C4-2B (cell line): Measurements from ENCODE around the gene PGM1.

ENCODE experiments used
- H3K27ac ChIP-seq: fragments of 450-650 bp; 2 replicates; pipeline ENCODE4 v1.5.1; 2017
- ZFX ChIP-seq: fragments of 450-650 bp; IDR thresholded peaks from 2 replicates; pipeline ENCODE4 v1.6.1; 2017
- TF ChIP-seq, protein P1 (sequence below): fragments of 450-650 bp; conservative IDR thresholded peaks from 2 replicates; pipeline ENCODE4 v1.5.1; 2017; ENCODE audit warnings: mild to moderate bottlenecking

The PGM1 gene

DNA sequence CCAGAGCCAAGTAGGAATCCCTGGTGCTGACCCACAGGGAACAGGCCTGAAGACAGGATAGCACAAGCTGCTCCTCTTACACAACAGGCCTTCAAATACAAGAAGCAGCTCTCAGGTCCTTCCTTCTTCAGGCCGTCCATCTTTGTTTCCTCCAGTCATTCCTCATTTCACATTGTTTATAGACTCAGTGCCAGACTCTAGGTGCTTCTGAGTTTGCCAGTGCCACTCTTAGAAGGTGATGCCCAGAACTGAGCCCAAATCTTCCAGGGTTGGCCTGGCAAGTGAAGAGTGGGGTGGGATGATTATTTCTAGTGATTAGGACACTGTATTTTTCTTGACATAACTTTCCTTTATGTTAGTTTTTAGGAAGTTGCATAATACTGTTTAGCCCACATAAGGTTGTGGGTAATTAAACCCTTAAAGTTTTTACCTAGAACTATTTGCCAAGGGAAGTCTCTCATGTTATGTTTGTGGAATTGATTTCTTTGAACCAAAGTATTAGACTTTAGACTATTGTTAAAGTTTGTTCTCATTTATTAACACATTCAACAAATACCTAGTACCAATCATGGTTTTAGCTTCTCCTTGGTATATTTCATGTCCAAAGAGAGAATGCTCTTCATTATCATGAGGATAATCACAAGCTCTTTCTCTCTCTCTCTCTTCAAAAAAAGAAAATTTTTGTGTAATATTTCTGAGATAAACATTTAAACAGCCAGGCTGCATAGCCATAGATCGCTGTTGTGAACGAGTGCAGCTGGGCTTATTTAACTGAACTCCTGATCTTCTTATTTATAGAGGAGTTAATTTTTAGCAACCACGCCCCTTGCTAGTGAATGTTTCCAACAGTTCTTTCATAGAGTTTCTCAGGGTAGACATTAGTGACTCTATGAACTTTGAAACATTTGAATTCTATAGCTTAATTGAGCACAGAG, 47.7 kb downstream of the PGM1 start:
- TF ChIP-seq, protein P1, sequence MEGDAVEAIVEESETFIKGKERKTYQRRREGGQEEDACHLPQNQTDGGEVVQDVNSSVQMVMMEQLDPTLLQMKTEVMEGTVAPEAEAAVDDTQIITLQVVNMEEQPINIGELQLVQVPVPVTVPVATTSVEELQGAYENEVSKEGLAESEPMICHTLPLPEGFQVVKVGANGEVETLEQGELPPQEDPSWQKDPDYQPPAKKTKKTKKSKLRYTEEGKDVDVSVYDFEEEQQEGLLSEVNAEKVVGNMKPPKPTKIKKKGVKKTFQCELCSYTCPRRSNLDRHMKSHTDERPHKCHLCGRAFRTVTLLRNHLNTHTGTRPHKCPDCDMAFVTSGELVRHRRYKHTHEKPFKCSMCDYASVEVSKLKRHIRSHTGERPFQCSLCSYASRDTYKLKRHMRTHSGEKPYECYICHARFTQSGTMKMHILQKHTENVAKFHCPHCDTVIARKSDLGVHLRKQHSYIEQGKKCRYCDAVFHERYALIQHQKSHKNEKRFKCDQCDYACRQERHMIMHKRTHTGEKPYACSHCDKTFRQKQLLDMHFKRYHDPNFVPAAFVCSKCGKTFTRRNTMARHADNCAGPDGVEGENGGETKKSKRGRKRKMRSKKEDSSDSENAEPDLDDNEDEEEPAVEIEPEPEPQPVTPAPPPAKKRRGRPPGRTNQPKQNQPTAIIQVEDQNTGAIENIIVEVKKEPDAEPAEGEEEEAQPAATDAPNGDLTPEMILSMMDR = no peak
- TF ChIP-seq ZFX = no peak
- H3K27ac ChIP-seq = no peak overlapping the region

DNA sequence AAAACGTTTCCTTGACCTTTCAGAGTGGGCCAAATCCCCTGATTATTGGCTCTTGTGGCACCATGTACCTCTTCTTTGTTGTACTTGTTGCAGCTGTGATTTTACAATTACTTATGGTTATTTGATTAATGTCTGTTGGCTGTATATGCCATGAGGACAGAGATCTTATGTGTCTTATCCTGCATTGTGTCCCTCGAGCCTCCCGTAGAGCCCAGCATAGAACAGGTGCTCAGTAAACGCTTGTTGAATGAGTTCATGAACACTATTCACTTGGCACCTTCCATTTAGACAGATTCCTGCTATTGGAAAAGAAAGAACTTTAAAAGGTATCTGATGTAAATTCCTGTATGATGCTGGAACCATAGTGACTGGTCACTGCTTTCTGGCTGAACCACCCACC, 48.4 kb downstream of the PGM1 start:
- TF ChIP-seq ZFX = no peak
- TF ChIP-seq, protein P1 = no peak
- H3K27ac ChIP-seq = no peak overlapping the region

DNA sequence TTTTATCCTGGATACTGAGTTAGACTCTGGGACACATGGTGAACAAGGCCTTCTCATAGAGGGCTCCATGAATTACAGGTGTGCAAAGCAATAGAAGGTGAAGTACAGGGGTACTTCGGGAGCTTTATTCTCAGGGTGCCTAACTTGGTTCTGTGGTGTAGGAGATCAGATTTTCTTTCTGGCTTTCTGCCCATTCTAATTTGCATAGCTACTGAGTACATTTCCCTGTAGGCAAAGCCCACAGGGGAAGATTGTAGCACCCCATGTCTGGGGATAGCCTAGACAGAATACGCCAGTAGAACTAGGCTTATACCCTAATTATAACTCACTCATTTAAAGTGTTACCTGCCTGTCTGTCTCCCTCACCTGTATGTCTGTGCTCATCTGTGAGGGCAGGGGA, 49.7 kb downstream of the PGM1 start:
- H3K27ac ChIP-seq = no peak overlapping the region
- no peak for TF ChIP-seq ZFX
- TF ChIP-seq, protein P1 = no peak

DNA sequence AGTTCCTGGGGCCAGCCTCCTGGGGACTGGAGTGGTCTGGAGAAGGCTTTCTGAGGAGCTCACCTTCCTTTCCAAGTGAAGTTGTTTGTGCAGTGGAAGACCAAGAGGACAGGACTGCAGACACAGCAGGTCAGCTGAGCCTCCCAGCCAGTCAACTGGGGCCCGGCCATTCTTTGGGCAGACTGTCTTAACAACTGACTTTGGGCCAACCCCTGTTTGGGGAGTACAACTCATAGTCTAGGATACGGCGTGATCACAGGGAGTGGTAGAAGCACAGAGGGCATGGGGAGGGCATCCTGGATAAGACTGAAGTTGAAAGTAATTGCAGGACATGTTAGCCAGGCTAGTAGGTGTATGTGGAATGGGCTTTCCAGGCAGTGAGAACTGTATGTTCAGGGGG, 50.3 kb downstream of the PGM1 start:
- no peak for TF ChIP-seq ZFX
- TF ChIP-seq, protein P1 = no peak
- no peak overlapping the region for H3K27ac ChIP-seq

DNA sequence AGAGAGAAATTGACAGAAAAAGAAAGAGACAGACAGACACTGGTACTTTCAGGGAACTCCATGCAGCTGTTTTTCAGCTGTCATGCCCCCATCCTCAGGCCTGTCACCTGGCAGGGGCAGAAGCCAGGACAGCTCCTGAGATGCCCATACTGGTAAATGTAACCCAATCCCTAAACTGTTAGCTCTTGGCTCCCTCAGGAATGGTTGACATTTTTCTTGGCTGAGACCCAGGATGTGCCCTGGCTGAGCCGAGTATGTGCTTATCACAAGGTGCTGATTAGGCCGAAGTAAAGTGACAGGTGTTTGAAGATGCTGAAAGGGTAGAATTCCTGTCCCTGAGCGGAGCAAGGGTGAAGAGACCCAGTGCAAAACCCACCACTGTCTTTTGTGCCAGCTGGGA, 50.7 kb downstream of the PGM1 start:
- H3K27ac ChIP-seq = no peak overlapping the region
- TF ChIP-seq ZFX = no peak
- TF ChIP-seq, protein P1 = no peak

DNA sequence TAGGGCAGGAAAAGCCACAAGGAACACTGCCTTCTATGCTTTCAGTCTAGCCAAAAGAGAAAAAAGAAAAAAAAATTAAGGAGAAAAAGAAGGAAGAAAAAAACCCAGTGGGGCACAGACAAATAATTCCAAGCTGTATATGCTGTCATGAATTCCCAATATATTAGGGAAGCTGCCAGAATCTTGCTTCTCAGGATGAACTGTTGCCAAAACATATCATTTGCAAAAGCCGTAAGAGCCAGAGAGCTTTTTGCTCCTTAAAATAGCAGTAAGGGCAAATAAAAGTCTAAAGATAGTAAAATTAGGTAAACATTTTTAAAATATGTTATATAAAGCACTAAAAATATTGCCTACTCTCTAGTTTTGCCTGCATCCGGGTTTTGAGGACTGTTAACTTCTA, 52.1 kb downstream of the PGM1 start:
- no peak overlapping the region for H3K27ac ChIP-seq
- no peak for TF ChIP-seq ZFX
- TF ChIP-seq, protein P1 = no peak

DNA sequence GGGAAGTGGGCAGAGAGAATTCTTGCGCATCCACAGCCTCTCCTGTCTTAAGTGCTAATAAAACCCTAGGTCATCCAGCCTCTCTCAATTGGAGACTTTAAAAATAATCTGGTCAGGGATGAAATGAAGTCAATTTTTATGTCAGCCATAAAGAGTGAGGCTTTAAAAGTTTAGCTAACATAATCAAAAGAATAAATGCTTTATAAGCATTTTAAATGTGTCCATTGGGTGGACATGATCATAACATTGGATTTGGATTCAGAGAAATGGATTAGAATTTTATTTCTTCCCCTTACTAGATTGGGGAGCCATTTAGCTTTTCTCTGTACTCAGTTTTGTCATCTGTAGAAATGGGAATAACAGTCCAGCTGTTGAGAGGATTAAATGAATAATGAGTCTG, 55.5 kb downstream of the PGM1 start:
- TF ChIP-seq ZFX = no peak
- TF ChIP-seq, protein P1 = no peak
- H3K27ac ChIP-seq = no peak overlapping the region
